Activated CD8-positive, alpha-beta memory T cell treated with anti-CD3 and anti-CD28 coated beads for 24 hours (primary cell): ENCODE measurements around the gene TJP3.
A peak's percentile ranks its signal among the peaks of the same experiment; 100 is the strongest.

ENCODE experiments used
- DNase-seq: peaks from one replicate; pipeline ENCODE4 v3.0.0-alpha.2; 2020

TJP3 gene

DNA sequence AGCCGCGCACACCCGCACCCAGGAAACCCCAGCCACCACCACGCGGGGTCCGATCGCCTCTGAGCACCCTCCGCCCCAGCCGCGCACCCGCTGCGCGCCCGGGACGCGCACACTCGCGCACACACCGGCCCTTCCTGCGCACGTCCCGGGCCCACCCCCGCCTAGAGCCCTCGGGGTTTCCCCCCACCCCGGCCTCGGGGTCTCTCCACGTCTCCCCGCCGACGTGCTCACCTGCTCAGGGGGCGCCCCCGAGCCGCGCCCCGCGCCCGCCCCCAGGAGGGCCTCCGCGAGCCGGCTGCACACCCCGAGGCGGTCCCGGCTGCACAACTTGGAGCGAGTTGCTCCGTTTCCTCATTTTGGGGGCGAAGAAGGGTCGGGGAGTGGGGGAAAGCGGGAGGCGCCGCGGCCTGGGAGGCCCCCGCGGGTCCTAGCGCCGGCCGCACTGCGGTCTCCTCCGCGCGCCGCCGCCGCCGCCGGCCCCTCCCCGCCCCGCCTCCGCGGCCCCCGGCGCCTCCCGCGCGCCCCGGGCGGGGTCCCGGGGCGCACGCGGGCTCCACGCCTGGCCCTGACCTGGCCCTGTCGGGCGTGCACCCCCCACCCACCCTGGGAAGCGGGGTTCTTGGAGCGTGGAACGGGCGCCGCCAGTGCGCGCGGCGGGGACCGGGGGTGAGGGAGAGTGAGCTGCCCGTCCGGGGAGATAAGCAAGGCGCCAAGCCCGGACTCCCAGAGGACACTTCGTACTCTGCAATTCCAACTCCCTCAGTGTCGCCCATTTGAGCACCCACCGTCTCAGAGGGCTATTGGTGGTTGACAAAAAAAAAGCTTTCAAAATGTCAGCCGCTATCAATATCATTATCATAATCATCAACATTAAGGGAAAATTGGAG, 78.0 kb downstream of the TJP3 start, which contains the start of gene MATK:
MATK (minus strand) TSS at position 444 of the 887 bp plus-strand sequence. CDS start 1,246 bp downstream, outside the sequence.
- peak; percentile 83 for DNase-seq

GRCh38 chr19:3788996-3789778, 81.0 kb downstream of the TJP3 start:
- no peak for DNase-seq

GRCh38 chr19:3790209-3790734, 82.1 kb downstream of the TJP3 start:
- no peak for DNase-seq

- DNase-seq = no peak
Measured at GRCh38 chr19:3790941-3791340, 82.8 kb downstream of the TJP3 start.

DNA sequence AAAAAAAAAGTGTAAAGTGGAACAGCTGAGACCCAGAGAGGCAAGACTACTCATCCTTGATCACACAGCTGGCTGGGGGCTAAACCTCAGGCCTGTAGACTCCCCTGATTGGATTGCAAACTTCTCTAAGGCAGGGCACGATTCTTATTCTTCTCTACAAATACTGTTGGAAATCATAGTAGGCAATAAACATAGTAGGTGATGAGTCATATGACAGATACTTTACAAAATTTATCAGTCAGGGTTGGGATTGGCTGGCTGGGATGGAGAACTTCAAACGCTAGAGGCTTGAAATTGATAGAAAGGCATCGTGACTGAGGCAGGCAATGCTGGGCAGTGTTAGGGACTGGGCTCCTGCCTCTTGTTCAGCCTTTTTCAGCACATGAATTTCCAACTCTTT, 83.9 kb downstream of the TJP3 start:
- no peak for DNase-seq

- DNase-seq = no peak
Measured at GRCh38 chr19:3793799-3794198, 85.6 kb downstream of the TJP3 start.

DNA sequence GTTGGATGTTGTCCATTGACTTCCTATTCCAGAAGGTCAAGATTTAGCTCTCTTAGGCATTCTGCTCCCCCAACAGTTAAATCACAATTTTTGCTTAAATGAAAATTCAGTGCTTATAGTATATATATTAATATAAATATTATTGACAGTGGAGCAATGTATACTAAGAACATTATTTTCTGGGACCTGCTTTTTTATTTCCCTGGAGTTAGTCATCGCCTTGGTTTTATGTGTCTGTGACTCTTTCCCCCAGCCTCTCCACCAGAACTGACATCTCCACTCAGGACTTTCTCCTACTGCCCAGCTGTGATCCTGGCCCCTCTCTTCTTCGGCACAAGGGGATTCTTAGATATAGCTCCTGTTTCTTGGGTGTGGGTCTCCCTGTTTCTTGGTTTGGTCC, 88.2 kb downstream of the TJP3 start:
- DNase-seq = no peak

DNA sequence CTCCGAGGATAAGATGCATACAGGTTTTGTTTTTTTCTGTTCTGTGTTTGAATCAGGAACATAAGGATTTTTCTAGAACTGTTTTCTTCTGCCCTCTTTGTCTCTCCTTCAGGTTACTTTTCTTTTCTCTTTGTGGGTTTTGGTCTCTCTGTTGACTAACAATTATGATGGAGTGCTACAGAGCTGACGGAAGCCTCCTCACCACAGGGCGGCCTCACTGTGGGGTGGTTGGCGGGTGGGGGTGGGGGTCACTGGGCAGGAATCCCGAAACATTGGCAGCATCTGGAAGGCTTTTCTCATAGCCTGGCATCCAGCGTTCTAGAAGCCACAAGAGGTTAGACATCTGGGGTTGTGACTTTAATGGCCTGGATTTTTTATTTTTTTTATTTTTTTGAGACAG, 90.0 kb downstream of the TJP3 start:
- DNase-seq = no peak
